ENCODE data around the gene PCBP2.
"Not testable (repeated sequence)": the region's sequence is repeated elsewhere in the genome, so short reads cannot be mapped to it uniquely, and the experiment has no call there.

PCBP2 gene

DNA sequence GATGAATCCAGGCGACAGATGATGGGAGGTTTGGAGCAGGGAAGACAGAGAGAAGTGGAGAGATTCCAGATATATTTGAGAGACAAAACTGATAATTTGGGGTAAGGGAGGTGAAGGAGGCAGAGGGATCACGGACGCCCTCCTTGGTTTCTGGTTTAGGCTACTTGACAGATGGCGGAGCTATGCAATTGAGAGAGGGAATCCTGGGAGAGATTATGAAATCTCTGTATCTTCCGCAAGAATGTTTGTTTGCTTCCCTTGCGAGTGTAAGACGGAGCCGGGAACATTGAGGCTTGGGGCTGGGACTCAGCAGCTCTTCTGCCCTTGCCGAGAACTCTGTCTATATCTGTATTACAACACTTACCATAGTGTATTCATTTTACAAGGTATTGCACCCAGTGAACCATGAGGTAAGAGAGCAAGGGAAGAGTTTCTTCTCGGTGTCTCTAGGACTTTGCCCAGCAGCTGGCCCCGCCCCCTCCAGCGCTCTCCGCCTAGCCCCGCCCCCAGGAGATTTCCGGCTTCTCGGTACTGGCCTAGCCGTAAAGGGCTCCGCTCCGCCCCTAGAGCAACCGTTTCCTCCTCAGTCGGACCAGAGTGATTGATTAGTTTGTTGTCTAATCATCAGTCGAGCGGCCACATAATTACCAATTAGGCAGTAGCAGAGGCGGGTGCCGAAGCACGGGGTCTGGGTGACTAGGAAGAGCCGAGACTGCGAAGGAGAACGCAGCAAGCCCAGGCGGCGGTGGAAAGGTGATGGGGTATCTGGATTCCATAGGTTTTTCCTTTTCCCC, 10.7 kb upstream of the PCBP2 start, which contains the start of gene PRR13:
TSS of gene PRR13 (plus strand) at position 695 of the 794 bp plus-strand sequence. CDS start 981 bp downstream, outside the sequence.
- peak; percentile 98 to 99 for DNase-seq

DNA sequence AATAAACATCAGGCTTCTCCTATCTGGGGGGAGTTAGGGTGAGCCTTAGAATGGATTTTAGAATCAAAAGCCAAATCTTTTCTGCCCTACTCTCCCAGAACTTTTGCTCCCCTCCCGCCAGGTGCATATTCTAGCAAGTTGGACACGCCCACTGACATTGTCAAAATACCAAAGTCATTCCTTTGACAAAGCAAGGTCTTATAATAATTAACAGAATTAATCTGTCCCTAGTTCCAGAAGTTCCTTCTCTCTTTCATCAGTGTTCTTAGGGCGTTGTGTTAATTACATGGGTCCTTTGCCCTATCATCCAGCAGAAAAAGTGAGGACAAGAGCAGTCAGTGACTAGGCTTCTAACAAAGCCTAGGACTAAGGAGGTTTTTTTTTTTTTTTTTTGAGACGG, 7.9 kb upstream of the PCBP2 start:
- no peak for DNase-seq

DNA sequence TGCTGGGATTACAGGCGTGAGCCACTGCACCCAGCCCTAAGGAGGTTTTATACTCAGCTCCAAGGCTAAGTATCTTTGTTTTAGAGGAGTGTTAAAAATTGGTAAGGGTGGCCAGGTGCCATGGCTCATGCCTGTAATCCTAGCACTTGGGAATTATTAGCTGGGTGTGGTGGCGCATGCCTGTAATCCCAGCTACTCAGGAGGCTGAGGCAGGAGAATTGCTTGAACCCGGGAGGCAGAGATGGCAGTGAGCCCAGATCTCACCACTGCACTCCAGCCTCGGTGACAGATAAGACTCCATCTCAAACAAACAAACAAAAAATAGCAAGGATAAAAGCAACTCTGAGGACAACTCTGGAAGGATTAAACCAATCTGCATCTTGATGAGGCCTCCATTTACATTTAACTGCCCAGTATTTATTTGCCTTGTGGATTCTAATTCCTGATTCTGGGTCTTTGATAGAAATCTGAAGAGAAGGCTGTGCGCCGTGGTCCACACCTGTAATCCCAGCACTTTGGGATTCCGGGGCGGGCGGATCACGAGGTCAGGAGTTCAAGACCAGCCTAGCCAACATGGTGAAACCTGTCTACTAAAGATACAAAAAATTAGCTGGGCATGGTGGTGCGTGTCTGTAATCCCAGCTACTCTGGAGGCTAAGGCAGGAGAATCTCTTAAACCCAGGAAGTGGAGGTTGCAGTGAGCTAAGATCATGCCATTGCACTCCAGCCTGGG, 7.1 kb upstream of the PCBP2 start:
- DNase-seq, result not testable (repeated sequence)

DNA sequence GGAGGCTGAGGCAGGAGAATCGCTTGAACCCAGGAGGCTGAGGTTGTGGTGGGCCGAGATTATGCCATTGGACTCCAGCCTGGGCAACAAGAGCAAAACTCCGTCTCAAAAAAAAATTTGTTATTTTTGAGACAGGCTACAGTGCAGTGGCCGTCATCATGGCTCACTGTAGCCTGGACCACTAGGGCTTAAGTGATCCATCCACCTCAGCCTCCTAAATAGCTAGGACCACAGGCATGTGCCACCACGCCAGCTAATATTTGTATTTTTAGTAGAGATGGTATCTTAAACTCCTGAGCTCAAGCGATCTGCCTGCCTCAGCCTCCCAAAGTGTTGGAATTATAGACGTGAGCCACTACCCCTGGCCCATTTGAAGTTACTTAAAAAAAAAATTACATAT, 966 bp upstream of the PCBP2 start:
- DNase-seq, result no peak

DNA sequence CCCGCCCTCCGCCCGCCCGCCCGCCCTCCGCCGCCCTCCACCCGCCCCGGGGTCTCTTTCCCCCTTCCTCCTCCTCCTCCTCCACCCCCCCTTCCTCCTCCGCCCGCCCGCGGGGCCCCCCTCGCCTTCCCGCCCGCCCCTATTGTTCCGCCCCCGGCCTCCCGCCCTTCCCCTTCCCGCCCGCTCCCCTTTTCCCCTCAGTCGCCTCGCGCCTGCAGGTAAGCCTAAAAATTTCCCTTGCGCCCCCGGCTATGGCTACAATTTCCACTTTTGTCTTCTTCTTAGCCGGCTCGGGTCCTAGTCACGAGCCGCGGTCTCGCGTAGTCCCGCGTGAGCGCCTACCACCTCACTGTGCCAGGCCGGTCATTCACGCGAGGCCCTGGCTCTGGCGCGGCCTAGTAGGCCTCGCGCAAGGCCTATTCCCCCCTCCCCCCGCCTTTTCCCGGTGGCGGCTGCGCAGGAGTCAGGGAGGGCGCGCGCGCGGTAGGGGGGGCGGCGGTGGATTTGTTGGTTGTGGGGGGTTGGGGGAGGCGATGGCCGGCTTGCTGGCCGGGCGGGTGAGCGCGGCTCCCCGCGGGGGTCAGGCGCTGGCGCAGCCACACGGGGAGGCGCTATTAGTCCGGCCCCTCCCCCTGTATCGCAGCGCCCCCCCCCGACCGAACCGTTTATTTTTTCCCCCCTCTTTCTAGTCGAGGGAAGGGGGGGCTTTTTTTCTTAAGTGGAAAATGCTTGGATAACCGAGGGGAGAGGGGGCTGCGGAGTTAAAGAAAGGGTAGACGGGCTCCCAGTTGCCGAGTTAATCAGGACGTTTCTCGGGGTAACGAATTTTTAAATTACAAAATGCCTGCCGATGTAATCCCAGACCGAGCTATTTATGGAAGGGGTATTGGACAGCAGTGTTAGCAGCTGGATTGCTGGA, 516 bp downstream of the PCBP2 start:
- peak; percentile 60 to 62 for DNase-seq

DNA sequence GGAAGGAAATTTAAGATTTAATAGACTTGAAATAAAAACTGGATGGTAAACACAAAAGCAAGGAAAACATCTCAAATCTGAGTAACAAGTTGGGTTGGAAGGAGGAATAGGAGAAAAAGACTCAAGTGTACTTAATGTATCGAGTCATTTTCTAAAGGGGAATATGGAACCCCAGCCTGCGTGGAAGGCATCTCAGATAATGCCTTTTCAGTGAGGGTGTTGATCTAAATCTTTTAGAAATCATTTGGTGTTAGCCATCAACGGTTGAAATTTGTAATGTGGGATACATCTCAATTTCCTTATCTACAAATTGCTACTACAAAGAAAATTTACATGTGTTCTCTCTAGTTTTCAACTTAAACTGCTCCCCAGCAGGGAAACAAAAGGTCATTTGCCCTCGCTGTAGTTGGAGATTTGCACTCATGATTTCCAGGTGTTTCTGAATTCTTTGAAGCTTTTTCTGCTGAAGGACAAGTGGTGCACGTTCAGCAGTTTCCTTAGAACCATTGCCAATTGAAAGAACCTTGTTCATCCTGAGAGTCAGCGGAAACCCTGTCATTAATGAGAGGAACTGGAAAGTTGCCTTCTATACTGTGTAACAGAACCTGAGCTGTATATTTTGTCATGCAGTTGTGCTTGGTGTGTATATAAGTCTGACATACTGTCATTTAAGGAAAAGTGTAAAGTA, 2.2 kb downstream of the PCBP2 start:
- DNase-seq, result no peak

DNA sequence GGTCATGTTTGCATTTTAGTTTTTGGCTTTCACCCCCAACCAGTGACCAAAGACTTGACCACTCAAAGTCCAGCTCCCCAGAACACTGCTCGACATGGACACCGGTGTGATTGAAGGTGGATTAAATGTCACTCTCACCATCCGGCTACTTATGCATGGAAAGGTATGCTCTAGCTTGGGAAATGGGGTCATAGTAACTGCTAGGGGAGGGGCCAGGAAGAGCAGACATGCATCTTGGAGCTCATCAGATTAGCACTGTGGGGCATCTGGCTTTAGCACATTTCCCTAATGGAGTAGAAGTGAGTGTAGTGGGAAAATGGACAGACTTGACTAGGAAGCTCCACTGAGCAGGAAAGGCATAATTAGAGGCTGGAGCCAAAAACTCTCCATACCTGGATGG, 2.8 kb downstream of the PCBP2 start:
- DNase-seq, result no peak

DNA sequence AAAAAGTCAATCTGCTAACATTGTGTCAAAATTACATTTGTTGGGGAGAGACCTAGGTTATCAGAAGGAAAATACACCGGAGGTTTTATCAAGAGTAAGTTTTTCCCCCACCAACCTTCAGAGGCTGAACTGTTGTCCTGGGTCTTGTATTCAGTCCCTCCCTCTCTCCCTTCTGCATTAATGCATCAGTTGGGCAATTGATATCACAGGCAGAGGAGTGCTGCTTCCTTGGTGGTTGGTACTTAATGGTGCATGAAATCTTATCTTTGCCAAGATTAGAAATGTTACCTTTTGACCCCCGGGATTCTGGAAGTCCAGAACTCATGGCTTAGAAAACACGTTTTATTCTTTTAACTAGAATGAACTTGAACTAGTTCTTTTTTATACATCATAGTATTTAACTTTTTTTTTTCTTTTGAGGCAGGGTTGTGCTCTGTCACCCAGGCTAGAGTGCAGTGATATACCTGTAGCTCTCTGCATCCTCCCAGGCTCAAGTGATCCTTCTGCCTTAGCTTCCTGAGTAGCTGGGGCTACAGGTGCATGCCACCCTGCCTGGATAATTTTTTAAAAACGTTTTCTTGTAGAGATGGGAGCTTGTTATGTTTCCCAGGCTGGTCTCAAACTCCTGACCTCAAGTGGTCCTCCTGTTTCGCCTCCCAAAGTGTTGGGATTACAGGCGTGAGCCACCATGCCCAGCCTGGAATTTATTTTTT, 4.9 kb downstream of the PCBP2 start:
- DNase-seq, result no peak

DNA sequence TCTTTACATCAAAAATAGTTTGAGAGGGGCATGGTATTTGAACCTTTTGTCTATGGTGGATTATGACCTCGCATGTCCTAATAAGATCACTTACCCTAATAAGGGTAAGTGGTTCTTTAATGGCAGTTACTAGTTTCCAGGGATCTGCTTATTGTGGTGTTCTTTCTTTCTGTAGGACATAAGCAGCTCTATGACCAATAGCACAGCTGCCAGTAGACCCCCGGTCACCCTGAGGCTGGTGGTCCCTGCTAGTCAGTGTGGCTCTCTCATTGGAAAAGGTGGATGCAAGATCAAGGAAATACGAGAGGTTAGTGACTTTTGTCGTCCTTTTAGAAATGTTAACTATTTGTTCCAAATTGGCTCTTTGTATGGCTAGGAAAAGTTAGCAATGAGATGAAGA, 7.2 kb downstream of the PCBP2 start:
- DNase-seq, result no peak

DNA sequence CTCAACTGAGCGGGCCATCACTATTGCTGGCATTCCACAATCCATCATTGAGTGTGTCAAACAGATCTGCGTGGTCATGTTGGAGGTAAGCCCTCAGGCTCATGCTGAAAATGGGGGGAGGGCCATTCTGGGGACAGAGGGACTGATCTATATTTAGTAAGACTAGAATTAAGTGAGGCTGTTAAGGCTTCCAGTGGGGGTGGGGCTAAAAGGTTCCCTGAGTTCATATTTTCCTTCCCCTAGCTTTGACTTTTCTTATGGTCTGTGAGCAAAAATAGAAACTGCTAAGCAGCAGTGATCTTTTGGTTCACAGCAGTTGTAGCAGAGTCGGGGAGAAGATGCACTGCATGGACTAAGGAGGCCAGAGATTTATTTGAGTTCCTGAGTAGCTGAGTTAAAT, 9.2 kb downstream of the PCBP2 start:
- DNase-seq, result no peak

DNA sequence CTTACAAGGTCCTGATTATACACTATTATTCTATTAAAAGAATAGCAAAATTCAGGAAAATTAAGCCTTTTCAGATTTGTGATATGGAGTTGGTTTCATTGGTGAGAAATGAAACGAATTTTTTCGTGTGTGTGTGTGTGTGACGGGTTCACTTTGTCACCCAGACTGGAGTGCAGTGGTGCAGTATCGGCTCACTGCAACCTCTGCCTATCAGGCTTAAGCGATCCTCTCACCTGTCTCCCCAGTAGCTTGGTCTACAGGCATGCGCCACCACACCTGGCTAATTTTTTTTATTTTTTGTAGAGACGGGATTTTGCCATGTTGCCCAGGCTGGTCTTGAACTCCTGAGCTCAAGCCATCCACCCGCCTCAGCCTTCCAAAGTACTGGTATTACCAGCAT, 9.7 kb downstream of the PCBP2 start:
- no peak for DNase-seq

DNA sequence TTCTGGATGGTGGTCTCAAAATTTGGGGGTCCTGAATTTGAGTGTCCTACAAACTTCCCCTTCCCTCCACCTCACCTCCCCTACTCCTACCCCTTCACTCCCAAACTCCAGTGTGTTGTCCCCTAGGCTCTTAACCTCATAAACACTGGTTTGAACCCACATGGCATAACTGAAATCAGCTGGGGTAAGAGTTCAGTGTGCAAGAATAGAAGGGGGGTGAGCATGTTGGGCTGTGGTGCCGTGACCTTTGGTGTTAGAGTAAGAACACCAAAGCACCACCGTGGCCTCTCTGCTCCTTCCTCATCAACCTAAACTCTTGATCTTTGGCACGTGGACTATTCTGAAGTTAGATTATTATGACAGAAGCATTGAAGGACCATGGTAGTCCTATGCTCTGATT, 11.0 kb downstream of the PCBP2 start:
- no peak for DNase-seq

DNA sequence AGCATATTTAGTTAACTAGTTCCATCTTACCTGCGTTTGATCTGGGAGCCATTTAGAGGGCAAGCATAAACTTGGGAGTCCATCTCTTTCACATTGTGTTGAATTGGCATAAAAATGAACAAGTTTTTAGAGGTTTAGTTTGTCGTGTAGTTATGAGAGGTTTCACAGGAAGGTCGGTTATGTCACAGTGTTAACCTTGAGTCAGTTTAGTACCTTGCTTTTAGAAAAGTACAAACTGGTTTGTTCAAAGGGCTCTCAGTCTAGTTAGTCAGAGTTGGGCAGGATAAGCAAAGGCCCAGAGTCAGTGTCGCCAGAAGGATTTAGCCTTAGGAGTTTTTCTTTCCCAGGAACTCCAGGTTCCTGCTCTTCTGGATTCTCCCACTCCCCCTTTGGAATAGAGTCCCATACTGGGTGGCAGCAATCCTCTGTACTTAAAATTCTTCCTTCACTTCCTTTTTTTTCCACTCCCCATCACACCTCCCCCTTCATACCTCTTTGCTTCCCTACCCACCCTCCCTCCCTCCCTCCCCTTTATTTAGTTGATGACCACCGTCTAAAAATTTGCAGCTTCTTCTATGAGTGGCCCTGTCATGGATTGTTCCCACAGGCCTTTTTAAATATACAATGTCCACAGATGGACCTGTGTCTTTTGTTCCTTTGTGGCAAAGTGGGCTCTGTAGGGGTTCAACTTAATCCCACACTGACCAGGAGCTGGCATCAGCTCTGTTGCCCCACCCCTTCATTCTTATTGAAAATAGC, 12.1 kb downstream of the PCBP2 start:
- no peak for DNase-seq

DNA sequence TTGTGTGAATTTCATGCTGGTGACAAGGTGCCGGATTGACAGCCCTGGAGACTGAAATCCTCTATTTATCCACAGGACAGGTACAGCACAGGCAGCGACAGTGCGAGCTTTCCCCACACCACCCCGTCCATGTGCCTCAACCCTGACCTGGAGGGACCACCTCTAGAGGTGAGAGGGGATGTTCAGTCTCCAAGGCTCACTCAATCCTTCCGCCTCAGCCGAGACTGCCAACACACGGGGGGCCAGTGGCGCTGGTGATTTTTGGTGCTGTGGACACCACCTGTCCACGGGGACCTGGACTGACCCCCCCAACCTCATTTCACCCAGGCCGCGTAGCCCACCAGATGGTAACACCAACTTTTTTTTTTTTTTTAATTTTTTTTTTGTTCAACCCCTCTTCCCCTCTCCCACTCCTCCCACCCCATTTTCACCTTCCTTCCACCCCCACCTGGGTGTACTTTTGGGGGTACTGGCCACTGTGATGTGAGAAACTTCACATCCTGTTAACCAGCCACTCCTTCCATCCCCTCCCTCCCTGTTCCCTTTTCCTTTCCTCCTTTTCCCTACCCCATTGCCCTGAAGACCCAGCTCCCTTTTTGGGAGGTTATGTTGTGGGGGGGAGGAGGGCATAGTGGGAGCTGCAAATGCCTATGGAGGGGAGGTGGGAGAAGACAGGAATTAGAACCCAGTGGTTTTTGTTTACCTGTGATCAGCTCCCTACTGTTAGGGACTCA, 12.9 kb downstream of the PCBP2 start:
- no peak for DNase-seq

DNA sequence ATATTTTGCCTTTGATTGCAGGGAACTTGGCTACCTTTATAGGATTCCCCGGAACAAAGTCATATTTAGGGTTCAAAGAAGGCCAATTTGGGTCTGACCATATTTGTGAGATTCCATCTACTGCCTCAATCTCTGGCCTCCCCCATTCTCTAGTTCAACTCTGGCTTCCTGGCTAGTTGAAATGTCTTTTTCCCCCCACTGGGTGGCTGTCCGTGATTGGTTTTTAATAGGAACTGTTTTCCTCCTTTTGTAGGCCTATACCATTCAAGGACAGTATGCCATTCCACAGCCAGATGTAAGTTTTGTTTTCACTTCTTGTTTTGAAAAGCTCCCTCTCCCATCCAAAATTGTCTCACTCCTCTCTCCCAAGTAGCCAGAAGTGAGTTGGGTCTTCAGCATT, 13.8 kb downstream of the PCBP2 start:
- DNase-seq, result no peak

DNA sequence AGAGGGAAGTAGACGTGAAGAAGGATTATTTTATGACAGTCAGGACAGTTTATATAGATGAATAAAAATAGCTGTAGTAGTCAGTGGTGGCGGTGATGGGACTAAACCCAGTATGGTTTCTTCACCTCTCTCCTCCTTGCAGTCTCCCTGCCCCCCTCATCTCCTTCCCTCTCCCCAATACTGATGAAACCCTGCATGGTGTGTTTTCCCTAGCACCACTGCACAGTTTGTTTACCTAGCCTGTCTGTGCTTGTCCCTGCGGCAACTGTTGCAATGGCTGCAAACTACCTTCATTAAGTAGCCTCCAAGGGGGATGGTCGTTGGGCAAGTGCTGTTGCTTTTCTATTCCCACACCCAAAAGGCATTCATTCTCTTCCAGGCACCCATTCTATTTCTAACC, 14.7 kb downstream of the PCBP2 start:
- DNase-seq, result no peak

DNA sequence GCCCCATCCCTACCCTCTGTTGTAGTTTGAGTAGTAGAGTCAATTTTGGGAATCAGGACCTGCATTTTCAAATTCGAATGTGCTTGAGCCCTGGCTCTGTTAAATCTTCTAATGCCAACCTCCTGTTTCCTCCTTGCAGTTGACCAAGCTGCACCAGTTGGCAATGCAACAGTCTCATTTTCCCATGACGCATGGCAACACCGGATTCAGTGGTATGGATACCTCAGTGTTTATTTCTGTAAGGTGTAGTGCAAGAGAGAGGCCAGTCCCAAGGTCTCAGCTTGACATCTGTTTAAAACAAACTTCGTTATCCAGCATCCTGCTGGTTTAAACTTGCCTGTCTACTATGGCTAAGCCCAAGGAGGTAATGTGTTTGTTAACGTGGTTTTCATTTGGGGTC, 15.2 kb downstream of the PCBP2 start:
- no peak for DNase-seq

DNA sequence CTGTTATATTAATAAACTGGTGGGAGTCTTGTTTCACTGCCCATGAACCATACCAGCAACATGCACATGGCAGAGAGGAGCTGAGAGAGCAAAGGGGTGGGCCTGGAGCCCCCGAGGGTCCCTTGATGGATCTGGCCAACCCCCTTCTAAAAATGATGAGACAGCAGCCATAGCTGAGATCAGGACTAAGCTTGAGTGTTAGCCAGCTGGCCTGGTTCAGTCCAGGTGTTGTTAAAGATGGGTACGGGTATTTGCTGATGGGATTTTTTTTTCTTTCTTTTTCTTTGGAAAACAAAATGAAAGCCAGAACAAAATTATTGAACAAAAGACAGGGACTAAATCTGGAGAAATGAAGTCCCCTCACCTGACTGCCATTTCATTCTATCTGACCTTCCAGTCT, 16.0 kb downstream of the PCBP2 start:
- no peak for DNase-seq

DNA sequence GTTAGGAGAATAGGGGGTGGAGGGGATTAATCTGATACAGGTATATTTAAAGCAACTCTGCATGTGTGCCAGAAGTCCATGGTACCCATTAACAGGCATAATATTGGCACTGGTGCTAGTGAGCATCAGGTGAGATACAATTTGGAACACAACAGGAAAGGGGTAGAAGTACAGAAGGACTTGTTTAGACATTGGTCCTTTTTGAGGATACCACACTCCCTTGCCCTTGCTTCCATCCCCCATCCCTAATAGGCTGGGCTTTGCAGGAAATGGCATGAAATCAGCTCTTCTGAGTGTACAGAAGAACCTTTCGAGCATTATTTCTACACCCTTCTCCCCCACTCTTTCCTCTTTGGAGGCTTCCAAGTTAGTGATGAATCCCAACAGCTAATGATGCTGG, 16.4 kb downstream of the PCBP2 start:
- DNase-seq, result no peak

DNA sequence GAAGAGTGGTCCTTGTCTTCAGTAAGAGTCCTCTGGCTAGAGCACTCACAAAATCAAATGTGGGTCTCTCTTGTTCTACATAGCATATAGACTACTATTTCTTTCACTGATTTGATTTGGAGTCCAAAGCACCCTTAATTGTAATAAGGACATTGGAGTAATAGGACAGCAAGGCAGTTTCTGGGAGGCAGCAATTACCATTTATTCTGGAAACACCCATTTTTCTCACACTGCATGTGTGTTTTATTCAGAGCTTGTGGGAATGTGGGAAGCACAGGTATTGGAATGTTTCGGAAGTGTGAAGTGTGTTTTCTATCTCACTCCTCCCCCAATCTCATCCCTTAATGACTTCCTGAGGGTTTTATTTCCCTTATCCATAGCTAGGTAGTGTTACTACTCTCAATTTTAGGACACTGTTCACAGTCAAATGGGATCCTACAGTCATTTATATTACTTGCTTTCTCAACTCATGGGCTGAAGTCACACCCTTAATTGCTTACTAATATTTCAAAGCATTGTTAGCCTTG, 20.2 kb downstream of the PCBP2 start:
- no peak for DNase-seq

Data from stimulated activated CD4-positive, alpha-beta T cell treated with anti-CD3 and anti-CD28 coated beads, Interleukin-2, amount 100 ng/mL, for 48 hours (primary cell).